Hepatocyte (in vitro differentiated cells): ENCODE measurements around the gene PCDHA11.

Experiments
- EZH2 ChIP-seq: fragments of 200-600 bp; sonication (generic); IDR thresholded peaks from 2 replicates; pipeline ENCODE4 v1.6.1; 2016; ENCODE audit warnings: antibody characterized with exemption, mild to moderate bottlenecking, borderline replicate concordance
- EZH2phosphoT487 ChIP-seq: fragments of 200-600 bp; sonication (generic); IDR thresholded peaks from one replicate; pipeline ENCODE4 v1.6.1; 2018; ENCODE audit warnings: antibody characterized with exemption, mild to moderate bottlenecking, low read depth, moderate library complexity; ENCODE audit not compliant: unreplicated experiment, severe bottlenecking
- TF ChIP-seq, protein P1 (sequence below): fragments of 200-600 bp; sonication (generic); IDR thresholded peaks from 2 replicates; pipeline ENCODE4 v1.5.1; 2016; ENCODE audit warnings: antibody characterized with exemption, mild to moderate bottlenecking; ENCODE audit not compliant: poor library complexity

GRCh38 chr5:140833993-140834392, 34.8 kb upstream of the PCDHA11 start, which contains the start of gene PCDHA7:
- TF ChIP-seq, protein P1, sequence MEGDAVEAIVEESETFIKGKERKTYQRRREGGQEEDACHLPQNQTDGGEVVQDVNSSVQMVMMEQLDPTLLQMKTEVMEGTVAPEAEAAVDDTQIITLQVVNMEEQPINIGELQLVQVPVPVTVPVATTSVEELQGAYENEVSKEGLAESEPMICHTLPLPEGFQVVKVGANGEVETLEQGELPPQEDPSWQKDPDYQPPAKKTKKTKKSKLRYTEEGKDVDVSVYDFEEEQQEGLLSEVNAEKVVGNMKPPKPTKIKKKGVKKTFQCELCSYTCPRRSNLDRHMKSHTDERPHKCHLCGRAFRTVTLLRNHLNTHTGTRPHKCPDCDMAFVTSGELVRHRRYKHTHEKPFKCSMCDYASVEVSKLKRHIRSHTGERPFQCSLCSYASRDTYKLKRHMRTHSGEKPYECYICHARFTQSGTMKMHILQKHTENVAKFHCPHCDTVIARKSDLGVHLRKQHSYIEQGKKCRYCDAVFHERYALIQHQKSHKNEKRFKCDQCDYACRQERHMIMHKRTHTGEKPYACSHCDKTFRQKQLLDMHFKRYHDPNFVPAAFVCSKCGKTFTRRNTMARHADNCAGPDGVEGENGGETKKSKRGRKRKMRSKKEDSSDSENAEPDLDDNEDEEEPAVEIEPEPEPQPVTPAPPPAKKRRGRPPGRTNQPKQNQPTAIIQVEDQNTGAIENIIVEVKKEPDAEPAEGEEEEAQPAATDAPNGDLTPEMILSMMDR, result no peak
- no peak for TF ChIP-seq EZH2
- no peak for TF ChIP-seq EZH2phosphoT487
